Natural killer cell (primary cell): ENCODE results near the gene TRIL. TPM values are rescaled to one million over a fixed set of nuclear protein-coding genes. Genes with fewer than 3 reads are reported as not detected.

Experiments
- ATAC-seq, 3 donors: fragments of 150-1000 bp in 2 of 3; fragments of 200-7000 bp in 1 of 3; cut with Tn5 transposase; 1 replicate in 1 of 3; 2 replicates in 2 of 3; pipeline ENCODE4 v1.10.0; 2021; ENCODE audit warnings: mild to moderate bottlenecking in 2 of 3, moderate library complexity in 2 of 3
- DNase-seq, 2 donors: peaks; one replicate each; pipeline versions ENCODE4 v3.0.0 to v3.0.0-alpha.2; 2013 to 2021; ENCODE audit warnings: mixed read lengths in 1 of 2
- H3K27ac ChIP-seq: one replicate; pipeline ENCODE4 v1.5.1; 2013; ENCODE audit warnings: mild to moderate bottlenecking, low read length
- H3K27me3 ChIP-seq: one replicate; pipeline ENCODE4 v1.6.1; 2013; ENCODE audit warnings: low read length; ENCODE audit not compliant: control insufficient read depth, insufficient read depth
- H3K36me3 ChIP-seq: one replicate; pipeline ENCODE4 v1.6.1; 2013; ENCODE audit warnings: low read length; ENCODE audit not compliant: control insufficient read depth, insufficient read depth
- H3K4me1 ChIP-seq: one replicate; pipeline ENCODE4 v1.6.1; 2013; ENCODE audit warnings: low read length; ENCODE audit not compliant: control insufficient read depth, insufficient read depth
- H3K4me3 ChIP-seq: one replicate; pipeline ENCODE4 v1.5.1; 2013; ENCODE audit warnings: low read length
- H3K9me3 ChIP-seq: one replicate; pipeline ENCODE4 v1.6.1; 2013; ENCODE audit warnings: low read length; ENCODE audit not compliant: control insufficient read depth, insufficient read depth
- H3K27ac Mint-ChIP-seq, 2 donors: one replicate each; pipeline ENCODE4 v1.8.0; 2022; ENCODE audit warnings: mild to moderate bottlenecking in 2 of 2, mixed read lengths in 2 of 2, moderate library complexity in 1 of 2
- H3K27me3 Mint-ChIP-seq, 2 donors: one replicate each; pipeline ENCODE4 v1.8.0; 2022; ENCODE audit warnings: low read depth in 2 of 2, mixed read lengths in 2 of 2
- H3K36me3 Mint-ChIP-seq: one replicate; pipeline ENCODE4 v1.8.0; 2022; ENCODE audit warnings: mixed read lengths
- H3K4me1 Mint-ChIP-seq, 2 donors: one replicate each; pipeline ENCODE4 v1.8.0; 2022; ENCODE audit warnings: mixed read lengths in 2 of 2
- H3K4me3 Mint-ChIP-seq: one replicate; pipeline ENCODE4 v1.8.0; 2022; ENCODE audit warnings: mild to moderate bottlenecking, moderate library complexity, mixed read lengths
- H3K9me3 Mint-ChIP-seq, 2 donors: one replicate each; pipeline ENCODE4 v1.8.0; 2022; ENCODE audit warnings: mixed read lengths in 2 of 2
- CTCF ChIP-seq: fragments of 200-600 bp; IDR thresholded peaks from one replicate; pipeline ENCODE4 v1.8.0; 2022; ENCODE audit warnings: antibody characterized with exemption
- WGBS: methylation state at CpG from one replicate; pipeline ENCODE4 v1.1.7; 2013; ENCODE audit warnings: missing lambda C conversion rate; ENCODE audit not compliant: insufficient coverage; 5-methylcytosine and 5-hydroxymethylcytosine counted together
- intact Hi-C: fragments of 100-400 bp; cut with micrococcal nuclease; formaldehyde crosslinking; loops from one replicate; pipeline ENCODE4 v1.14.2; 2022
- total RNA-seq, 4 donors: library from RNA; stranded (reverse); fragments of 120-200 nt in 1 of 4; gene quantifications; one replicate each; pipeline versions ENCODE4 v1.2.3 to v1.2.4, GENCODE V29; 2013 to 2022

TRIL gene
- total RNA-seq, 3 donors from 2014 or later (not counting 1 experiment from before 2014, with no cell fraction given): 0.07 TPM; not detected in 2

- H3K27ac ChIP-seq: no peak overlapping the region
- 100% methylated on average over 4 of the region's 4 CpGs for WGBS
- H3K9me3 ChIP-seq: no peaks in the 10 kb centered on the region
- no peaks in the 10 kb centered on the region for H3K9me3 Mint-ChIP-seq
- peaks cover 5 to 10% of the 10 kb centered on the region in 2 donors for H3K4me1 Mint-ChIP-seq
- H3K4me3 Mint-ChIP-seq: no peak overlapping the region
- ATAC-seq (no peak), DNase-seq (no peak)
- TF ChIP-seq CTCF: no peak
- H3K36me3 Mint-ChIP-seq: no peaks in the 10 kb centered on the region
- no peaks in the 10 kb centered on the region for H3K4me1 ChIP-seq
- peaks cover 13 to 26% of the 10 kb centered on the region in 2 donors for H3K27me3 Mint-ChIP-seq
- no peaks in the 10 kb centered on the region for H3K36me3 ChIP-seq
- intact Hi-C loops: no loop called here
- no peak overlapping the region for H3K27ac Mint-ChIP-seq
- H3K4me3 ChIP-seq: no peak overlapping the region
- no peaks in the 10 kb centered on the region for H3K27me3 ChIP-seq
Measured at GRCh38 chr7:28988810-28989209, 30.7 kb upstream of the TRIL start.

GRCh38 chr7:28988091-28988490 is 30.0 kb upstream of the TRIL start:
- H3K4me1 ChIP-seq: no peaks in the 10 kb centered on the region
- H3K9me3 ChIP-seq: no peaks in the 10 kb centered on the region
- no peak for TF ChIP-seq CTCF
- no peak overlapping the region for H3K27ac ChIP-seq
- Mint-ChIP-seq H3K36me3 (no peaks in the 10 kb centered on the region), H3K27me3 (peaks cover 11 to 26% of the 10 kb centered on the region in 2 donors), H3K27ac (no peak overlapping the region), H3K9me3 (no peaks in the 10 kb centered on the region), H3K4me3 (no peak overlapping the region), H3K4me1 (peaks cover 5 to 12% of the 10 kb centered on the region in 2 donors)
- 88% methylated on average over 5 of the region's 5 CpGs for WGBS
- no peak for DNase-seq
- H3K4me3 ChIP-seq: no peak overlapping the region
- no peaks in the 10 kb centered on the region for H3K36me3 ChIP-seq
- intact Hi-C loops: no loop called here
- no peaks in the 10 kb centered on the region for H3K27me3 ChIP-seq
- no peak for ATAC-seq

- no peak overlapping the region for H3K4me3 ChIP-seq
- H3K27me3 Mint-ChIP-seq: peaks cover 9 to 26% of the 10 kb centered on the region in 2 donors
- no peaks in the 10 kb centered on the region for H3K36me3 ChIP-seq
- H3K9me3 Mint-ChIP-seq: no peaks in the 10 kb centered on the region
- H3K27ac ChIP-seq: no peak overlapping the region
- ATAC-seq: no peak
- WGBS: 8% methylated on average over 2 of the region's 2 CpGs
- H3K27me3 ChIP-seq: no peaks in the 10 kb centered on the region
- no peaks in the 10 kb centered on the region for H3K36me3 Mint-ChIP-seq
- H3K4me3 Mint-ChIP-seq: no peak overlapping the region
- H3K4me1 ChIP-seq: no peaks in the 10 kb centered on the region
- no peaks in the 10 kb centered on the region for H3K9me3 ChIP-seq
- TF ChIP-seq CTCF: no peak
- intact Hi-C loops: no loop called here
- DNase-seq: no peak
- no peak overlapping the region for H3K27ac Mint-ChIP-seq
- peaks cover 5 to 12% of the 10 kb centered on the region in 2 donors for H3K4me1 Mint-ChIP-seq
Measured at GRCh38 chr7:28986765-28987110, 28.6 kb upstream of the TRIL start.

GRCh38 chr7:28986028-28986764 is 28.1 kb upstream of the TRIL start:
- Histone ChIP-seq H3K27me3 (no peaks in the 10 kb centered on the region), H3K4me3 (no peak overlapping the region), H3K27ac (no peak overlapping the region), H3K4me1 (no peaks in the 10 kb centered on the region), H3K36me3 (no peaks in the 10 kb centered on the region), H3K9me3 (no peaks in the 10 kb centered on the region)
- WGBS: 88% methylated on average over 11 of the region's 11 CpGs
- no peaks in the 10 kb centered on the region for H3K9me3 Mint-ChIP-seq
- H3K4me1 Mint-ChIP-seq: peaks cover 5 to 12% of the 10 kb centered on the region in 2 donors
- DNase-seq: no peak
- H3K4me3 Mint-ChIP-seq: no peak overlapping the region
- TF ChIP-seq CTCF: no peak
- ATAC-seq: no peak
- H3K27ac Mint-ChIP-seq: no peak overlapping the region
- no peaks in the 10 kb centered on the region for H3K36me3 Mint-ChIP-seq
- H3K27me3 Mint-ChIP-seq: peaks cover 9 to 30% of the 10 kb centered on the region in 2 donors
- intact Hi-C loops: no loop called here
